ENCODE measurements around the gene CBFB.

DNA sequence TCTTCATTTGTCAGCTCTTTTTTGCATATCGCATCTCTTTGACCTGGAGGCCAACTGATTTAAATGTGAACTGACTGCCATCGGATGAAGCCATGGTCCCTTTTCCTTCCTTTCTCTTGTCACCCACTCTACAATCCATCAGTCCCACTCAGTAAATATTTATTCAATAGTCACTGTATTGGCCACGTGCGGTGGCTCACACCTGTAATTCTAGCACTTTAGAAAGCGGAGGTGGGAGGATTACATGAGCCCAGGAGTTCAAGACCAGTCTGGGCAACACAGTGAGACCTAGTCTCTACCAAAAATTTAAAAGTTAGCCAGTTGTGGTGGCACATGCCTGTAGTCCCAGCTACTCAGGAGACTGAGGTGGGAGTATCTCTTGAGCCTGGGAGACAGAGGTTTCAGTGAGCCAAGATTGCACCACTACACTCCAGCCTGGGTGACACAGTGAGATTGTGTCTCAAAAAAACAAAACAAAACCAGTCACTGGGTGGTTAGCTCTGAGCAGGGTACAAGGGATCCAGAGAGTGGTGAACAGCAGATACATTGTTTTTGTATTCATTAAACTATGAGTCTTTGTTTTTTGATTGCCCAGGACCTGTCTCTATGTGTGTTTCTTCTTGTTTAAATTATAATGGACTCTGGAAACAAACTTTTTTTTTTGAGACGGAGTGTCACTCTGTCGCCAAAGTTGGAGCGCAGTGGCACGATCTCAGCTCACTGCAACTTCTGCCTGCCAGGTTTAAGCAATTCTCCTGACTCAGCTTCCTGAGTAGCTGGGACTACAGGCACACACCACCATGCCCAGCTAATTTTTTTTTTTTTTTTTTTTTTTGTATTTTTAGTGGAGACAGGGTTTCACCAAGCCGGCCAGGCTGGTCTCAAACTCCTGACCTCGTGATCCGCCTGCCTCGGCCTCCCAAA lies 87.7 kb downstream of the CBFB start:
- TF ChIP-seq, protein P1, sequence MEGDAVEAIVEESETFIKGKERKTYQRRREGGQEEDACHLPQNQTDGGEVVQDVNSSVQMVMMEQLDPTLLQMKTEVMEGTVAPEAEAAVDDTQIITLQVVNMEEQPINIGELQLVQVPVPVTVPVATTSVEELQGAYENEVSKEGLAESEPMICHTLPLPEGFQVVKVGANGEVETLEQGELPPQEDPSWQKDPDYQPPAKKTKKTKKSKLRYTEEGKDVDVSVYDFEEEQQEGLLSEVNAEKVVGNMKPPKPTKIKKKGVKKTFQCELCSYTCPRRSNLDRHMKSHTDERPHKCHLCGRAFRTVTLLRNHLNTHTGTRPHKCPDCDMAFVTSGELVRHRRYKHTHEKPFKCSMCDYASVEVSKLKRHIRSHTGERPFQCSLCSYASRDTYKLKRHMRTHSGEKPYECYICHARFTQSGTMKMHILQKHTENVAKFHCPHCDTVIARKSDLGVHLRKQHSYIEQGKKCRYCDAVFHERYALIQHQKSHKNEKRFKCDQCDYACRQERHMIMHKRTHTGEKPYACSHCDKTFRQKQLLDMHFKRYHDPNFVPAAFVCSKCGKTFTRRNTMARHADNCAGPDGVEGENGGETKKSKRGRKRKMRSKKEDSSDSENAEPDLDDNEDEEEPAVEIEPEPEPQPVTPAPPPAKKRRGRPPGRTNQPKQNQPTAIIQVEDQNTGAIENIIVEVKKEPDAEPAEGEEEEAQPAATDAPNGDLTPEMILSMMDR (conservative IDR thresholded peaks at IDR 0.05 in 1 of 2, IDR thresholded peaks at IDR 0.05 in 1 of 2; ENCODE audit: extremely low read depth in 1 of 2, insufficient read depth in 1 of 2, low read depth in 1 of 2, low read length in 2 of 2): no peak
- TF ChIP-seq EZH2 (IDR thresholded peaks at IDR 0.05; ENCODE audit: borderline replicate concordance, low read length): no peak

Measured in mammary epithelial cell (primary cell).